HepG2 (cell line): ENCODE data around the gene MAPRE3. TPM values are rescaled to one million over a fixed set of nuclear protein-coding genes. Genes with fewer than 3 reads are reported as not detected.
A peak's percentile ranks its signal among the peaks of the same experiment; 100 is the strongest.

Experiments
- ASH2L ChIP-seq: fragments of 300-600, 200-600 bp; sonication (generic); IDR thresholded peaks from 2 replicates; pipeline ENCODE4 v1.7.0; 2017; ENCODE audit warnings: low read depth, mild to moderate bottlenecking, moderate library complexity, mixed read lengths, low read length; ENCODE audit not compliant: insufficient read length
- BATF2 ChIP-seq: sonication (generic); formaldehyde crosslinking; IDR thresholded peaks from 2 replicates; pipeline ENCODE4 v1.8.0; 2022; ENCODE audit warnings: mild to moderate bottlenecking, missing genetic modification reagents, moderate library complexity
- ERF ChIP-seq: IDR thresholded peaks from 2 replicates; pipeline ENCODE4 v1.6.1; 2018; ENCODE audit warnings: missing biosample characterization, missing genetic modification reagents
- FOXA3 ChIP-seq: IDR thresholded peaks from 2 replicates; pipeline ENCODE4 v1.6.1; 2016; ENCODE audit warnings: missing genetic modification reagents, missing compliant biosample characterization
- HNRNPL ChIP-seq: fragments of 200-400 bp; formaldehyde crosslinking; IDR thresholded peaks from 2 replicates; pipeline ENCODE4 v1.6.1; 2017; ENCODE audit warnings: mild to moderate bottlenecking, low read depth, low read length
- IRX3 ChIP-seq: sonication (generic); formaldehyde crosslinking; IDR thresholded peaks from 2 replicates; pipeline ENCODE4 v1.8.1; 2023; ENCODE audit warnings: mild to moderate bottlenecking, low read depth, missing genetic modification reagents, borderline replicate concordance
- KMT2A ChIP-seq: sonication (generic); formaldehyde crosslinking; IDR thresholded peaks from 2 replicates; pipeline ENCODE4 v1.4.0; 2020; ENCODE audit warnings: missing genetic modification reagents
- MYNN ChIP-seq: sonication (generic); formaldehyde crosslinking; IDR thresholded peaks from 2 replicates; pipeline ENCODE4 v1.4.0; 2020; ENCODE audit warnings: mild to moderate bottlenecking, low read depth, missing genetic modification reagents
- PRDM4 ChIP-seq: sonication (generic); formaldehyde crosslinking; IDR thresholded peaks from 2 replicates; pipeline ENCODE4 v1.9.0; 2021; ENCODE audit warnings: missing genetic modification reagents, borderline replicate concordance
- SIN3A ChIP-seq: IDR thresholded peaks from 2 replicates; pipeline ENCODE4 v1.6.1; 2011; ENCODE audit warnings: low read depth, mild to moderate bottlenecking, control low read depth, low read length, borderline replicate concordance
- TAF15 ChIP-seq: fragments of 200-400 bp; formaldehyde crosslinking; IDR thresholded peaks from one replicate; pipeline ENCODE4 v1.6.1; 2018; ENCODE audit warnings: mild to moderate bottlenecking, low read depth, low read length; ENCODE audit not compliant: poor library complexity, severe bottlenecking
- TCF7 ChIP-seq: sonication (generic); IDR thresholded peaks from 2 replicates; pipeline ENCODE4 v1.6.1; 2016; ENCODE audit warnings: antibody characterized with exemption, low read depth
- ZBTB4 ChIP-seq: sonication (generic); formaldehyde crosslinking; IDR thresholded peaks from 2 replicates; pipeline ENCODE4 v1.4.0; 2020; ENCODE audit warnings: missing genetic modification reagents, mild to moderate bottlenecking, borderline replicate concordance
- ZC3H4 ChIP-seq: sonication (generic); formaldehyde crosslinking; IDR thresholded peaks from 2 replicates; pipeline ENCODE4 v1.4.0; 2020; ENCODE audit warnings: missing genetic modification reagents, borderline replicate concordance
- ZHX1 ChIP-seq: sonication (generic); formaldehyde crosslinking; IDR thresholded peaks from 2 replicates; pipeline ENCODE4 v1.8.1; 2022; ENCODE audit warnings: low read depth, mild to moderate bottlenecking, missing genetic modification reagents
- ZNF180 ChIP-seq: sonication (generic); formaldehyde crosslinking; IDR thresholded peaks from 2 replicates; pipeline ENCODE4 v1.4.0; 2020; ENCODE audit warnings: low read depth, missing genetic modification reagents, borderline replicate concordance
- ZNF552 ChIP-seq: sonication (generic); formaldehyde crosslinking; IDR thresholded peaks from 2 replicates; pipeline ENCODE4 v1.9.0; 2022; ENCODE audit warnings: missing genetic modification reagents, mild to moderate bottlenecking, borderline replicate concordance
- ZNF660 ChIP-seq: sonication (generic); formaldehyde crosslinking; IDR thresholded peaks from 2 replicates; pipeline ENCODE4 v1.5.1; 2020; ENCODE audit warnings: mild to moderate bottlenecking, low read depth, missing genetic modification reagents, borderline replicate concordance
- ZNF724P ChIP-seq: sonication (generic); formaldehyde crosslinking; IDR thresholded peaks from 2 replicates; pipeline ENCODE4 v1.8.0; 2022; ENCODE audit warnings: missing genetic modification reagents, borderline replicate concordance
- ZSCAN25 ChIP-seq: sonication (generic); formaldehyde crosslinking; IDR thresholded peaks from 2 replicates; pipeline ENCODE4 v1.8.0; 2022; ENCODE audit warnings: mild to moderate bottlenecking, missing genetic modification reagents
- polyA plus RNA-seq, 8 experiments: library from polyadenylated mRNA; depleted of rRNA in 3 of 8; stranded (reverse) in 7 of 8; unstranded in 1 of 8; fragments of >200 nt; fragmentation: Illumina TruSeq in 4 of 8; extraction: Trizol in 4 of 8; gene quantifications; 2 replicates each; pipeline versions ENCODE4 v1.2.1 to v1.2.3, GENCODE V29; 2011 to 2016; ENCODE audit warnings: low read depth in 4 of 8, missing spikeins in 1 of 8, mixed read lengths in 1 of 8; ENCODE audit not compliant: insufficient read depth in 1 of 8
- total RNA-seq, 5 experiments: library from RNA; depleted of rRNA; stranded (reverse); fragments of >200 nt; fragmentation: Illumina TruSeq; extraction: Trizol; gene quantifications; 2 replicates each; pipeline ENCODE4 v1.2.3, GENCODE V29; 2016; ENCODE audit warnings: low read depth in 1 of 5

The MAPRE3 gene
- total and polyA plus RNA-seq, 2 of the 13 experiments (the other 11 are each of a cell fraction or from before 2014, with no cell fraction given) = 0.31 to 0.91 TPM

GRCh38 chr2:27071277-27071989 is 101.0 kb downstream of the MAPRE3 start, which contains the start of gene OST4 (continued):
- TF ChIP-seq ZC3H4 (CRISPR knock-in tag) = no peak
- TF ChIP-seq ZNF552 = no peak; the same call in 1 of the 2 replicates
- TF ChIP-seq FOXA3 = no peak; the same call in 1 of the 2 replicates
- no peak; the same call in 1 of the 2 replicates for TF ChIP-seq IRX3 (CRISPR knock-in tag)
- no peak for TF ChIP-seq PRDM4
- TF ChIP-seq TCF7 = no peak
- TF ChIP-seq ZSCAN25 = 0 out of 2 replicates have a peak, but pooled peaks have one; percentile 6
- no peak for TF ChIP-seq TAF15
- TF ChIP-seq ZNF724P = no peak
- no peak for TF ChIP-seq MYNN (CRISPR knock-in tag)
- no peak for TF ChIP-seq ZBTB4 (CRISPR knock-in tag)
- no peak for TF ChIP-seq BATF2 (CRISPR knock-in tag)
- peak; percentile 93 for TF ChIP-seq KMT2A (CRISPR knock-in tag)
- peak; percentile 88 for TF ChIP-seq ZHX1
- peak; percentile 89 for TF ChIP-seq SIN3A
- peak; percentile 94 for TF ChIP-seq ASH2L
- TF ChIP-seq ERF (CRISPR knock-in tag) = peak; percentile 90
- 0 out of 2 replicates have a peak, but pooled peaks have one; percentile 22 for TF ChIP-seq HNRNPL
- TF ChIP-seq ZNF660 = no peak
- no peak for TF ChIP-seq ZNF180
